ENCODE data around the gene NUDT3. TPM values are rescaled to one million over a fixed set of nuclear protein-coding genes. Genes with fewer than 3 reads are reported as not detected.
A peak's percentile ranks its signal among the peaks of the same experiment; 100 is the strongest.

Gene NUDT3
- total and polyA plus RNA-seq, 2 experiments from 2014 or later, result 8.1 to 11.5 TPM

GRCh38 chr6:34437644-34437970, 45.1 kb upstream of the NUDT3 start:
- in situ Hi-C loops (cut with MboI), result no loop called here
- Histone ChIP-seq H3K79me2 (ENCODE audit: insufficient read depth) (no peaks in the 10 kb centered on the region), H3K9me3 (ENCODE audit: low read depth) (no peaks in the 10 kb centered on the region), H3K9me2 (ENCODE audit: insufficient read depth) (no peaks in the 10 kb centered on the region), H3K27me3 (replicated peaks; ENCODE audit: insufficient read depth) (no peaks in the 10 kb centered on the region), H3K4me3 (no peak overlapping the region), H4K20me1 (ENCODE audit: insufficient read depth) (no peaks in the 10 kb centered on the region), H3K4me1 (ENCODE audit: insufficient read depth) (no peaks in the 10 kb centered on the region), H3F3A (ENCODE audit: insufficient read depth) (no peaks in the 10 kb centered on the region), H3K36me3 (ENCODE audit: low read depth) (no peaks in the 10 kb centered on the region), H3K27ac (no peak overlapping the region), H3K4me2 (ENCODE audit: unreplicated experiment) (no peak overlapping the region), H2AFZ (no peak overlapping the region), H3K9ac (no peak overlapping the region)
- 21 to 22% methylated on average over 1 of the region's 1 CpG for WGBS, 2 experiments (ENCODE audit: low coverage in 1 of 2, low lambda C conversion rate in 2 of 2, missing lambda C conversion rate in 2 of 2)
- TF ChIP-seq EZH2phosphoT487 (IDR thresholded peaks at IDR 0.05; ENCODE audit: insufficient read depth, low read depth) (no peak), EZH2 (IDR thresholded peaks at IDR 0.05; ENCODE audit: insufficient read depth, poor library complexity, severe bottlenecking) (no peak)
- no peak for DNase-seq

- no peaks in the 10 kb centered on the region for H3F3A ChIP-seq (ENCODE audit: insufficient read depth)
- H3K4me3 ChIP-seq, result no peak overlapping the region
- H2AFZ ChIP-seq, result no peak overlapping the region
- in situ Hi-C loops (cut with MboI), result no loop called here
- H3K79me2 ChIP-seq (ENCODE audit: insufficient read depth), result no peaks in the 10 kb centered on the region
- WGBS, 2 experiments (ENCODE audit: low coverage in 1 of 2, low lambda C conversion rate in 2 of 2, missing lambda C conversion rate in 2 of 2), result 79 to 80% methylated on average over 22 to 32 of the region's 38 CpGs
- no peak for TF ChIP-seq EZH2phosphoT487 (IDR thresholded peaks at IDR 0.05; ENCODE audit: insufficient read depth, low read depth)
- no peak for TF ChIP-seq EZH2 (IDR thresholded peaks at IDR 0.05; ENCODE audit: insufficient read depth, poor library complexity, severe bottlenecking)
- DNase-seq, result no peak
- no peak overlapping the region for H3K27ac ChIP-seq
- H3K36me3 ChIP-seq (ENCODE audit: low read depth), result no peaks in the 10 kb centered on the region
- no peaks in the 10 kb centered on the region for H3K27me3 ChIP-seq (replicated peaks; ENCODE audit: insufficient read depth)
- no peaks in the 10 kb centered on the region for H3K9me3 ChIP-seq (ENCODE audit: low read depth)
- H3K4me1 ChIP-seq (ENCODE audit: insufficient read depth), result no peaks in the 10 kb centered on the region
- H3K9ac ChIP-seq, result no peak overlapping the region
- no peaks in the 10 kb centered on the region for H4K20me1 ChIP-seq (ENCODE audit: insufficient read depth)
- H3K9me2 ChIP-seq (ENCODE audit: insufficient read depth), result no peaks in the 10 kb centered on the region
- H3K4me2 ChIP-seq (ENCODE audit: unreplicated experiment), result no peak overlapping the region
Observed at GRCh38 chr6:34436803-34437643, 44.6 kb upstream of the NUDT3 start.

GRCh38 chr6:34435916-34436315, 43.4 kb upstream of the NUDT3 start:
- H3K79me2 ChIP-seq (ENCODE audit: insufficient read depth), result no peaks in the 10 kb centered on the region
- H3K4me1 ChIP-seq (ENCODE audit: insufficient read depth), result no peaks in the 10 kb centered on the region
- H3K4me3 ChIP-seq, result no peak overlapping the region
- H2AFZ ChIP-seq, result no peak overlapping the region
- no peak for DNase-seq
- TF ChIP-seq EZH2 (IDR thresholded peaks at IDR 0.05; ENCODE audit: insufficient read depth, poor library complexity, severe bottlenecking) (no peak), EZH2phosphoT487 (IDR thresholded peaks at IDR 0.05; ENCODE audit: insufficient read depth, low read depth) (no peak)
- no peak overlapping the region for H3K27ac ChIP-seq
- in situ Hi-C loops (cut with MboI), result no loop called here
- H3K36me3 ChIP-seq (ENCODE audit: low read depth), result no peaks in the 10 kb centered on the region
- H3K27me3 ChIP-seq (replicated peaks; ENCODE audit: insufficient read depth), result no peaks in the 10 kb centered on the region
- no peaks in the 10 kb centered on the region for H3K9me3 ChIP-seq (ENCODE audit: low read depth)
- H3F3A ChIP-seq (ENCODE audit: insufficient read depth), result no peaks in the 10 kb centered on the region
- no peak overlapping the region for H3K4me2 ChIP-seq (ENCODE audit: unreplicated experiment)
- WGBS, 2 experiments (ENCODE audit: low coverage in 1 of 2, low lambda C conversion rate in 2 of 2, missing lambda C conversion rate in 2 of 2), result 33 to 51% methylated on average over 5 of the region's 5 CpGs
- H3K9me2 ChIP-seq (ENCODE audit: insufficient read depth), result no peaks in the 10 kb centered on the region
- no peak overlapping the region for H3K9ac ChIP-seq
- H4K20me1 ChIP-seq (ENCODE audit: insufficient read depth), result no peaks in the 10 kb centered on the region

GRCh38 chr6:34425498-34426410, 33.3 kb upstream of the NUDT3 start, which contains the start of gene RPS10:
Gene RPS10, minus strand, starts transcription at chr6:34426069. Its CDS starts 848 bp downstream, at chr6:34425221.
- Histone ChIP-seq H3K4me1 (ENCODE audit: insufficient read depth) (0 out of 2 replicates have a peak, but pooled peaks cover 9% of the 10 kb centered on the region), H3K4me2 (ENCODE audit: unreplicated experiment) (peak within 1 kb of the TSS; percentile 98), H2AFZ (peak within 1 kb of the TSS; percentile 88), H3K9me3 (ENCODE audit: low read depth) (no peaks in the 10 kb centered on the region), H3K4me3 (peak within 1 kb of the TSS; percentile 82), H3K27me3 (replicated peaks; ENCODE audit: insufficient read depth) (no peaks in the 10 kb centered on the region), H3F3A (ENCODE audit: insufficient read depth) (peaks cover 41% of the 10 kb centered on the region), H3K79me2 (ENCODE audit: insufficient read depth) (peaks cover 49% of the 10 kb centered on the region), H4K20me1 (ENCODE audit: insufficient read depth) (no peaks in the 10 kb centered on the region), H3K9me2 (ENCODE audit: insufficient read depth) (no peaks in the 10 kb centered on the region), H3K9ac (peak within 1 kb of the TSS; percentile 92), H3K36me3 (ENCODE audit: low read depth) (peaks cover 35% of the 10 kb centered on the region), H3K27ac (peak within 1 kb of the TSS; percentile 70)
- in situ Hi-C loops (cut with MboI), result no loop called here
- TF ChIP-seq EZH2phosphoT487 (IDR thresholded peaks at IDR 0.05; ENCODE audit: insufficient read depth, low read depth) (no peak), EZH2 (IDR thresholded peaks at IDR 0.05; ENCODE audit: insufficient read depth, poor library complexity, severe bottlenecking) (no peak)
- 1% methylated on average over 46 to 58 of the region's 58 CpGs for WGBS, 2 experiments (ENCODE audit: low coverage in 1 of 2, low lambda C conversion rate in 2 of 2, missing lambda C conversion rate in 2 of 2)
- peak; percentile 96 for DNase-seq
